ENCODE measurements around the gene EYA2.

Gene EYA2

GRCh38 chr20:47042464-47042863 is 147.8 kb downstream of the EYA2 start:
- DNase-seq = no peak

GRCh38 chr20:47043086-47043485 is 148.4 kb downstream of the EYA2 start:
- DNase-seq = no peak

GRCh38 chr20:47044938-47045337 is 150.3 kb downstream of the EYA2 start:
- DNase-seq = no peak

GRCh38 chr20:47048054-47048453 is 153.4 kb downstream of the EYA2 start:
- DNase-seq = no peak

GRCh38 chr20:47049771-47050170 is 155.1 kb downstream of the EYA2 start:
- no peak for DNase-seq

GRCh38 chr20:47050996-47051395 is 156.4 kb downstream of the EYA2 start:
- no peak for DNase-seq

GRCh38 chr20:47051936-47052526 is 157.4 kb downstream of the EYA2 start:
- no peak for DNase-seq

GRCh38 chr20:47054506-47054905 is 159.9 kb downstream of the EYA2 start:
- DNase-seq = no peak

GRCh38 chr20:47054945-47055344 is 160.3 kb downstream of the EYA2 start:
- no peak for DNase-seq

- no peak for DNase-seq
Measured at GRCh38 chr20:47055699-47056369, 161.2 kb downstream of the EYA2 start.

GRCh38 chr20:47057661-47058060 is 163.0 kb downstream of the EYA2 start:
- DNase-seq = no peak

GRCh38 chr20:47058236-47058635 is 163.6 kb downstream of the EYA2 start:
- no peak for DNase-seq

- DNase-seq = no peak
Measured at GRCh38 chr20:47059536-47059935, 164.9 kb downstream of the EYA2 start.

GRCh38 chr20:47061549-47061948 is 166.9 kb downstream of the EYA2 start:
- no peak for DNase-seq

- DNase-seq = no peak
Measured at GRCh38 chr20:47062226-47062890, 167.7 kb downstream of the EYA2 start.

GRCh38 chr20:47063407-47063806 is 168.8 kb downstream of the EYA2 start:
- DNase-seq = no peak

GRCh38 chr20:47063808-47064207 is 169.2 kb downstream of the EYA2 start:
- no peak for DNase-seq

- DNase-seq = no peak
Measured at GRCh38 chr20:47066484-47067270, 172.0 kb downstream of the EYA2 start.

GRCh38 chr20:47067776-47068175 is 173.1 kb downstream of the EYA2 start:
- no peak for DNase-seq

GRCh38 chr20:47070176-47070575 is 175.5 kb downstream of the EYA2 start:
- no peak for DNase-seq

- no peak for DNase-seq
Measured at GRCh38 chr20:47071646-47072185, 177.1 kb downstream of the EYA2 start.

GRCh38 chr20:47073766-47074475 is 179.3 kb downstream of the EYA2 start:
- no peak for DNase-seq

GRCh38 chr20:47075263-47075662 is 180.6 kb downstream of the EYA2 start:
- DNase-seq = no peak
